ENCODE measurements around the gene COL6A2. TPM values are rescaled to one million over a fixed set of nuclear protein-coding genes. Genes with fewer than 3 reads are reported as not detected.

The COL6A2 gene
- total RNA-seq, 1 experiment from 2014 or later, result 129 TPM

- no peak overlapping the region for H4K5ac ChIP-seq (ENCODE audit: insufficient read length, low read depth, low read length)
- Mint-ChIP-seq H3K27ac (peak overlapping the region in 1 of 3 experiments; percentile 55; a peak in 1 of 7 replicates), H3K27me3 (ENCODE audit: low read depth) (peaks cover 7% of the 10 kb centered on the region), H3K4me1 (no peaks in the 10 kb centered on the region), H3K4me3 (no peak overlapping the region), H3K9me3 (peaks cover 0 to 5% of the 10 kb centered on the region in 2 experiments; a peak in 3 of 5 replicates), H3K36me3 (ENCODE audit: insufficient read depth in 1 of 3, low read depth in 3 of 3) (no peaks in the 10 kb centered on the region; a peak in 1 of 7 replicates)
- no peak overlapping the region for H4K8ac ChIP-seq (replicated peaks; ENCODE audit: insufficient read length, low read depth, low read length)
- no peak overlapping the region for H2BK15ac ChIP-seq (ENCODE audit: low read depth, low read length)
- H3K23ac ChIP-seq (ENCODE audit: insufficient read length, low read depth, low read length), result no peak overlapping the region
- H4K91ac ChIP-seq (ENCODE audit: insufficient read length, low read depth, low read length), result no peak overlapping the region
- H3K4ac ChIP-seq (ENCODE audit: low read depth, low read length), result no peak overlapping the region
- H3K9ac ChIP-seq (ENCODE audit: extremely low read depth, insufficient read length, low read length), result no peak overlapping the region
- no peaks in the 10 kb centered on the region for H3K79me2 ChIP-seq (ENCODE audit: insufficient read depth, low read length)
- no peak overlapping the region for H3K4me2 ChIP-seq (ENCODE audit: insufficient read depth, insufficient read length, low read length)
- H3K56ac ChIP-seq (ENCODE audit: insufficient read length, low read depth, low read length), result no peak overlapping the region
- H3K27ac ChIP-seq (ENCODE audit: insufficient read length, low read depth, low read length), result no peak overlapping the region
- TF ChIP-seq CTCF (conservative IDR thresholded peaks at IDR 0.05), result no peak
- H3K18ac ChIP-seq (ENCODE audit: insufficient read length, low read depth, low read length), result no peak overlapping the region
- no peaks in the 10 kb centered on the region for H3K27me3 ChIP-seq (ENCODE audit: insufficient read depth, low read length)
- H2BK12ac ChIP-seq (ENCODE audit: insufficient read length, low read depth, low read length), result no peak overlapping the region
- no peaks in the 10 kb centered on the region for H3K9me3 ChIP-seq (ENCODE audit: control insufficient read depth, low read depth, low read length)
- H3K79me1 ChIP-seq (ENCODE audit: insufficient read depth, low read depth, low read length, poor library complexity, severe bottlenecking), result no peaks in the 10 kb centered on the region
- H3K14ac ChIP-seq (ENCODE audit: insufficient read depth, low read length), result no peak overlapping the region; the same call in 1 of the 2 replicates
- H3T11ph ChIP-seq (ENCODE audit: low read length), result no peak overlapping the region
- H3K23me2 ChIP-seq (ENCODE audit: insufficient read length, low read depth, low read length, poor library complexity, severe bottlenecking), result no peaks in the 10 kb centered on the region
- no peak overlapping the region for H2AFZ ChIP-seq (ENCODE audit: low read length)
- peak; percentile 27 for DNase-seq
- no peak overlapping the region for H2BK120ac ChIP-seq (ENCODE audit: low read depth, low read length, poor library complexity, severe bottlenecking)
- no peak overlapping the region for H2AK5ac ChIP-seq (ENCODE audit: insufficient read length, low read length)
- no peak overlapping the region for H2BK5ac ChIP-seq (ENCODE audit: insufficient read length, low read length)
- H4K20me1 ChIP-seq (ENCODE audit: control insufficient read depth, insufficient read depth, insufficient read length), result no peaks in the 10 kb centered on the region
- WGBS (ENCODE audit: extremely low coverage, insufficient read length, low lambda C conversion rate), result no CpG with 5 or more reads among the region's 39 CpGs
- no peaks in the 10 kb centered on the region for H3K4me1 ChIP-seq (ENCODE audit: insufficient read depth, low read length)
- H2BK20ac ChIP-seq (ENCODE audit: low read depth, low read length, poor library complexity, severe bottlenecking), result no peak overlapping the region
Observed at GRCh38 chr21:46081022-46081861, 16.7 kb upstream of the COL6A2 start.

Data from H9 (cell line).